H1 (cell line): ENCODE results near the gene DNM2. TPM values are rescaled to one million over a fixed set of nuclear protein-coding genes. Genes with fewer than 3 reads are reported as not detected.

ENCODE experiments used
- CTCF ChIA-PET: fragments of 300-600 bp; sonication (Branson Sonifier 250); formaldehyde crosslinking; loops from one replicate; lab custom pipeline; 2021; ENCODE audit not compliant: partially characterized antibody; lab: Charles Lee
- POLR2A ChIA-PET: fragments of 300-600 bp; sonication (Branson Sonifier 250); formaldehyde crosslinking; loops from one replicate; lab custom pipeline; 2021; ENCODE audit warnings: inconsistent platforms; ENCODE audit not compliant: partially characterized antibody; lab: Charles Lee
- DNase-seq, 2 experiments: peaks; one replicate each; pipeline versions ENCODE4 v3.0.0 to v3.0.0-alpha.2; 2010 to 2022; ENCODE audit warnings: low spot score in 2 of 2, low read depth in 1 of 2, mixed read lengths in 1 of 2
- FAIRE-seq: peaks from 2 replicates; lab custom pipeline; 2011; peaks lifted over from hg19 to GRCh38; lab: Jason Lieb, UNC
- H2AFZ ChIP-seq: 2 replicates; pipeline ENCODE4 v1.8.1; 2012; ENCODE audit warnings: low read length, inconsistent platforms
- H2AK5ac ChIP-seq: 2 replicates; pipeline ENCODE4 v1.6.1; 2013; ENCODE audit warnings: low read depth, low read length
- H2BK120ac ChIP-seq: replicated peaks from 2 replicates; pipeline ENCODE3; 2013; ENCODE audit warnings: low read depth, low read length, inconsistent platforms
- H2BK12ac ChIP-seq: 2 replicates; pipeline ENCODE4 v1.6.1; 2013; ENCODE audit warnings: low read depth, low read length
- H2BK15ac ChIP-seq: 2 replicates; pipeline ENCODE4 v1.6.1; 2013; ENCODE audit warnings: low read length
- H2BK20ac ChIP-seq: 2 replicates; pipeline ENCODE4 v1.6.1; 2013; ENCODE audit warnings: low read length
- H2BK5ac ChIP-seq: 2 replicates; pipeline ENCODE4 v1.6.1; 2013; ENCODE audit warnings: low read depth, low read length
- H3K14ac ChIP-seq: 2 replicates; pipeline ENCODE4 v1.6.1; 2013; ENCODE audit warnings: inconsistent platforms; ENCODE audit not compliant: insufficient read length
- H3K18ac ChIP-seq: 2 replicates; pipeline ENCODE4 v1.6.1; 2013; ENCODE audit warnings: low read length; ENCODE audit errors: extremely low read depth
- H3K23ac ChIP-seq: 2 replicates; pipeline ENCODE4 v1.6.1; 2013; ENCODE audit warnings: inconsistent platforms; ENCODE audit not compliant: insufficient read length
- H3K23me2 ChIP-seq: 2 replicates; pipeline ENCODE4 v1.6.1; 2013; ENCODE audit warnings: low read depth, low read length
- H3K27ac ChIP-seq: 2 replicates; pipeline ENCODE4 v1.6.1; 2011; ENCODE audit warnings: low read depth, low read length, inconsistent platforms
- H3K27me3 ChIP-seq, 4 experiments: replicated peaks in 1 of 4; 1 replicate in 1 of 4; 2 replicates in 3 of 4; pipeline versions ENCODE4 v1.6.1 to v1.8.1; 2011 to 2013; ENCODE audit warnings: low read length in 3 of 4, mild to moderate bottlenecking in 3 of 4, inconsistent platforms in 2 of 4, mixed read lengths in 2 of 4, moderate library complexity in 1 of 4; ENCODE audit not compliant: control insufficient read depth in 3 of 4, insufficient read depth in 3 of 4; ENCODE audit errors: extremely low read depth in 1 of 4
- H3K36me3 ChIP-seq, 4 experiments: 2 replicates each; pipeline versions ENCODE4 v1.6.1 to v1.8.1; 2011 to 2013; ENCODE audit warnings: mild to moderate bottlenecking in 4 of 4, low read length in 3 of 4, moderate library complexity in 2 of 4, control low read depth in 1 of 4, inconsistent platforms in 1 of 4; ENCODE audit not compliant: insufficient read depth in 4 of 4, control insufficient read depth in 2 of 4
- H3K4ac ChIP-seq: replicated peaks from 2 replicates; pipeline ENCODE3; 2013; ENCODE audit warnings: low read length, low read depth, mixed read lengths, inconsistent platforms; ENCODE audit not compliant: insufficient read length
- H3K4me1 ChIP-seq, 4 experiments: replicated peaks in 1 of 4; 1 replicate in 1 of 4; 2 replicates in 3 of 4; pipeline versions ENCODE4 v1.6.1 to v1.8.1; 2011 to 2013; ENCODE audit warnings: low read length in 3 of 4, inconsistent platforms in 2 of 4, mixed read lengths in 1 of 4; ENCODE audit not compliant: insufficient read depth in 4 of 4, control insufficient read depth in 3 of 4
- H3K4me2 ChIP-seq, 2 experiments: 2 replicates each; pipeline versions ENCODE4 v1.6.1 to v1.8.1; 2011 to 2013; ENCODE audit warnings: low read depth in 2 of 2, low read length in 2 of 2, control low read depth in 1 of 2, inconsistent platforms in 1 of 2, mild to moderate bottlenecking in 1 of 2; ENCODE audit not compliant: insufficient read depth in 1 of 2
- H3K4me3 ChIP-seq, 4 experiments: fragments of 200-600, 300-600 bp in 1 of 4; sonication (generic), shearing (Covaris generic), sonication (Bioruptor Twin) in 1 of 4; 2 replicates each; pipeline versions ENCODE4 v1.5.1 to v1.8.1; 2011 to 2016; ENCODE audit warnings: low read length in 4 of 4, low read depth in 3 of 4, control low read depth in 2 of 4, inconsistent platforms in 2 of 4, mild to moderate bottlenecking in 2 of 4, mixed read lengths in 1 of 4, moderate library complexity in 1 of 4; ENCODE audit not compliant: insufficient read depth in 2 of 4; ENCODE audit errors: extremely low read depth in 1 of 4
- H3K56ac ChIP-seq: replicated peaks from 2 replicates; pipeline ENCODE3; 2013; ENCODE audit warnings: low read depth, mild to moderate bottlenecking, mixed read lengths, low read length, inconsistent platforms; ENCODE audit not compliant: insufficient read length
- H3K79me1 ChIP-seq: 2 replicates; pipeline ENCODE4 v1.6.1; 2013; ENCODE audit warnings: low read depth, low read length, control low read depth
- H3K79me2 ChIP-seq, 2 experiments: 2 replicates each; pipeline versions ENCODE4 v1.6.1 to v1.8.1; 2012 to 2013; ENCODE audit warnings: low read length in 2 of 2, mild to moderate bottlenecking in 2 of 2, inconsistent platforms in 1 of 2; ENCODE audit not compliant: insufficient read depth in 2 of 2, control insufficient read depth in 1 of 2
- H3K9ac ChIP-seq, 4 experiments: replicated peaks in 1 of 4; 1 replicate in 1 of 4; 2 replicates in 3 of 4; pipeline versions ENCODE4 v1.6.1 to v1.8.1; 2011 to 2013; ENCODE audit warnings: low read depth in 3 of 4, low read length in 3 of 4, control low read depth in 2 of 4, mild to moderate bottlenecking in 2 of 4, moderate library complexity in 2 of 4, inconsistent platforms in 1 of 4; ENCODE audit errors: extremely low read depth in 1 of 4
- H3K9me3 ChIP-seq, 2 experiments: 2 replicates each; pipeline versions ENCODE4 v1.6.1 to v1.8.1; 2012 to 2013; ENCODE audit warnings: mild to moderate bottlenecking in 2 of 2, moderate library complexity in 2 of 2, control low read depth in 1 of 2, inconsistent platforms in 1 of 2, low read depth in 1 of 2, low read length in 1 of 2, mixed read lengths in 1 of 2; ENCODE audit not compliant: insufficient read depth in 2 of 2
- H4K20me1 ChIP-seq, 2 experiments: replicated peaks in 1 of 2; 2 replicates each; pipeline versions ENCODE3 to v1.8.1; 2011 to 2013; ENCODE audit warnings: inconsistent platforms in 2 of 2, low read length in 2 of 2, mild to moderate bottlenecking in 1 of 2; ENCODE audit not compliant: insufficient read depth in 2 of 2, control insufficient read depth in 1 of 2
- H4K5ac ChIP-seq: 2 replicates; pipeline ENCODE4 v1.6.1; 2013; ENCODE audit warnings: low read length, low read depth, mixed read lengths, inconsistent platforms; ENCODE audit not compliant: insufficient read length
- H4K8ac ChIP-seq: 2 replicates; pipeline ENCODE4 v1.8.0; 2013; ENCODE audit warnings: mild to moderate bottlenecking, moderate library complexity, low read length, inconsistent platforms; ENCODE audit not compliant: insufficient read depth; ENCODE audit errors: extremely low read depth
- H4K91ac ChIP-seq: replicated peaks from 2 replicates; pipeline ENCODE3; 2013; ENCODE audit warnings: low read length, mixed read lengths, inconsistent platforms; ENCODE audit not compliant: insufficient read length
- CBX5 ChIP-seq: fragments of 300-800, 300-1000 bp; sonication (generic); IDR thresholded peaks from 2 replicates; pipeline ENCODE4 v1.7.1; 2016; ENCODE audit warnings: antibody characterized with exemption, low read length, low read depth
- TCF12 ChIP-seq: IDR thresholded peaks from 2 replicates; pipeline ENCODE4 v1.6.1; 2011; ENCODE audit warnings: low read depth, mild to moderate bottlenecking, low read length
- WGBS, 2 experiments: shearing (Covaris generic) in 1 of 2; methylation state at CpG; one replicate each; pipeline versions ENCODE4 v1.1.6 to v1.1.7; 2013 to 2015; ENCODE audit warnings: low lambda C conversion rate in 2 of 2, mixed read lengths in 2 of 2, inconsistent platforms in 1 of 2, low coverage in 1 of 2, missing lambda C conversion rate in 1 of 2; ENCODE audit not compliant: insufficient replicate concordance in 2 of 2, insufficient coverage in 1 of 2, insufficient read length in 1 of 2; ENCODE audit errors: extremely low coverage in 1 of 2, missing lambda C conversion rate in 1 of 2; 5-methylcytosine and 5-hydroxymethylcytosine counted together
- polyA plus RNA-seq, 7 experiments: library from polyadenylated mRNA; depleted of rRNA in 3 of 7; stranded (reverse) in 5 of 7; unstranded in 2 of 7; fragments of >200 nt in 5 of 7; fragments of 200-250 nt in 2 of 7; gene quantifications; 1 replicate in 5 of 7; 2 replicates in 1 of 7; 4 replicates in 1 of 7; pipeline versions ENCODE4 v1.2.1 to v1.2.3, GENCODE V29; 2011 to 2013; ENCODE audit warnings: missing spikeins in 2 of 7, mixed read lengths in 2 of 7
- total RNA-seq: library from RNA; stranded (reverse); fragmentation: NEBNext Ultra II Directional; extraction: Animal tissue kit (Norgen Biotek cat#: 25700); gene quantifications from 2 replicates; pipeline ENCODE4 v1.2.1, GENCODE V29; 2021

DNM2 gene
- total and polyA plus RNA-seq, 2 of the 8 experiments (the other 6 are each of a cell fraction or from before 2014, with no cell fraction given) = 61.9 to 120 TPM

- Histone ChIP-seq H3K79me1 (peaks cover 12% of the 10 kb centered on the region), H2BK12ac (no peak overlapping the region), H3K9me3 (no peaks in the 10 kb centered on the region), H2BK120ac (no peak overlapping the region), H2AK5ac (no peak overlapping the region), H3K18ac (no peak overlapping the region), H3K9ac (no peak overlapping the region), H3K4me3 (no peak overlapping the region), H2BK20ac (no peak overlapping the region), H4K5ac (no peak overlapping the region), H3K27ac (no peak overlapping the region), H3K23ac (no peak overlapping the region), H3K27me3 (no peaks in the 10 kb centered on the region), H3K79me2 (peaks cover 12 to 80% of the 10 kb centered on the region in 2 experiments), H3K36me3 (no peaks in the 10 kb centered on the region), H4K91ac (no peak overlapping the region), H4K20me1 (peaks cover 7 to 19% of the 10 kb centered on the region in 2 experiments), H2AFZ (no peak overlapping the region), H3K14ac (no peak overlapping the region), H2BK5ac (no peak overlapping the region), H3K23me2 (no peaks in the 10 kb centered on the region), H3K4ac (no peak overlapping the region), H3K4me2 (no peak overlapping the region), H3K4me1 (no peaks in the 10 kb centered on the region), H3K56ac (no peak overlapping the region), H4K8ac (no peak overlapping the region), H2BK15ac (no peak overlapping the region)
- 95% methylated on average over 14 of the region's 14 CpGs; no CpG with 5 or more reads in 1 of the 2 experiments for WGBS, 2 experiments
- FAIRE-seq (no peak), DNase-seq (no peak)
- no peak for TF ChIP-seq CBX5
- TF ChIP-seq TCF12 = no peak
- ChIA-PET POLR2A (interaction anchor here (1.0 kb wide), 1 partner anchor 12 kb away, joined by 4 read pairs; no protein-coding TSS in a partner anchor), CTCF (no interaction called here)
Measured at GRCh38 chr19:10729411-10729810, 11.5 kb downstream of the DNM2 start.
